LNCAP (cell line): Measurements from ENCODE around the gene TUBGCP3.

Source experiments
- CTCF ChIP-seq: fragments of 450-650 bp; IDR thresholded peaks from 2 replicates; pipeline ENCODE4 v1.5.1; 2017; ENCODE audit warnings: mild to moderate bottlenecking

The TUBGCP3 gene

GRCh38 chr13:112626761-112627160, 38.8 kb upstream of the TUBGCP3 start:
- TF ChIP-seq CTCF = no peak

GRCh38 chr13:112626124-112626523, 38.2 kb upstream of the TUBGCP3 start:
- TF ChIP-seq CTCF = no peak

- no peak for TF ChIP-seq CTCF
These were observed 37.7 kb upstream of the TUBGCP3 start for GRCh38 chr13:112625698-112626097.

- no peak for TF ChIP-seq CTCF
These were observed 36.9 kb upstream of the TUBGCP3 start for GRCh38 chr13:112624602-112625430.

- no peak for TF ChIP-seq CTCF
These were observed 36.1 kb upstream of the TUBGCP3 start for GRCh38 chr13:112624040-112624439.

- TF ChIP-seq CTCF = no peak
These were observed 35.2 kb upstream of the TUBGCP3 start for GRCh38 chr13:112623051-112623711.

- TF ChIP-seq CTCF = no peak
These were observed 34.4 kb upstream of the TUBGCP3 start for GRCh38 chr13:112622375-112622774.
